GM12872 (cell line): ENCODE data around the gene RAX2.
A peak's percentile ranks its signal among the peaks of the same experiment; 100 is the strongest.

ENCODE experiments used
- CTCF ChIP-seq: IDR thresholded peaks from 3 replicates; pipeline ENCODE4 v1.5.1; 2011; ENCODE audit warnings: low read depth, mild to moderate bottlenecking, low read length, moderate library complexity; ENCODE audit not compliant: insufficient read depth

RAX2 gene

DNA sequence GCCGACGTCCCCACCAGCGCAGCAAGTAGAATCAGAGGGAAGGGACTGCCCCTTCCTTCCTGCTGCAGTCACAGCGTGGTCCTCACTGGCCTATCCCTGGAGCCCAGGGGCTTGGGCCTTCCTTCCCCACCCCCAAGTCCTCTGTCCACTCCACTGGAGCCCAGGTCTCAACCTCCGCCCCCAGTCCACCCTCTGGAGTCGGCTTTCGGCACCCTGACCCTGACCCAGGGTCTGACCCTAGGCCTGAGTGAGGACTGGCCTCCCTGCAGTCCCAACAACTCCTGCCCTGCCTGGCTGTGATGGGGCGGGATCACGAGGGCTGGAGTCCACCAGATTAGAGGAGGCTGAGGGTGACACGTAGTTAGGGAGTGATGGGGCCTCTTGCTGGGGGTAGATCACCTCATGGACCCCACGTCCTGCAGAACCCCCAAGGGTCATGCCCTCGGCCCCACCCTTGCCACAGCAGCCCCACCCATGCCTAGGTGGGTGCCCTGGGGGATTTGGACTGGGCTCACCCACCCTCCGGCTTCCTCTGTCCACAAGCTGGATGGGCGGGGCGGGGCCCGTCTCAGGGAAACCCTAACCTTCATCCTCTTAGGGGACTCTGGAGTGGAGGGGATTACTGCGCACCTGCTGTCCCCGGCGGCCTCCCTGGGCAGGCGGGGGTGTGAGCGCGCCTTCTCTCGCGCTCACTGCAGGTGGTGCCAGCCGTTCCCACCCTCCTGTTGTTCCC lies 3.8 kb downstream of the RAX2 start:
- no peak for TF ChIP-seq CTCF

- no peak for TF ChIP-seq CTCF
Observed at GRCh38 chr19:3767050-3767449, 5.0 kb downstream of the RAX2 start.

DNA sequence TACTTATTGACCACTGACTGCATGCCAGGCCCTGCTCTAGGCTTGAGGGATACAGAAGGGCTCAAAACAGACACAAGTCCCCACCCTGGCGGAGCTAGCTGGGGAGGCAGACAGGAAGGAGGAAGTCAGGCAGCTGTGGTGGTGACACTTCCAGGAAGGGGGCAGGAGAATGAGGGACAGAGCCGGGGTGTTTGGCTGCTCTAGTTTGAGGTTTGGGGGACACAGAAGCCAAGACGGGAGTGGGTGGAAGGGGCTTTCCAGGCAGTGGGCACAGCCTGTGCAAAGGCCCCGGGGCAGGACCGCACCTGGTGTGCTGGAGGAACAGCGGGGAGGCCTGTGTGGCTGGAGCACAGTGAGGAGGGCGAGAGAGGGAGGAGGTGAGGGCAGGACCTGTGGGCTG lies 5.5 kb downstream of the RAX2 start:
- no peak for TF ChIP-seq CTCF

GRCh38 chr19:3765121-3765520 lies 6.9 kb downstream of the RAX2 start:
- TF ChIP-seq CTCF = no peak

DNA sequence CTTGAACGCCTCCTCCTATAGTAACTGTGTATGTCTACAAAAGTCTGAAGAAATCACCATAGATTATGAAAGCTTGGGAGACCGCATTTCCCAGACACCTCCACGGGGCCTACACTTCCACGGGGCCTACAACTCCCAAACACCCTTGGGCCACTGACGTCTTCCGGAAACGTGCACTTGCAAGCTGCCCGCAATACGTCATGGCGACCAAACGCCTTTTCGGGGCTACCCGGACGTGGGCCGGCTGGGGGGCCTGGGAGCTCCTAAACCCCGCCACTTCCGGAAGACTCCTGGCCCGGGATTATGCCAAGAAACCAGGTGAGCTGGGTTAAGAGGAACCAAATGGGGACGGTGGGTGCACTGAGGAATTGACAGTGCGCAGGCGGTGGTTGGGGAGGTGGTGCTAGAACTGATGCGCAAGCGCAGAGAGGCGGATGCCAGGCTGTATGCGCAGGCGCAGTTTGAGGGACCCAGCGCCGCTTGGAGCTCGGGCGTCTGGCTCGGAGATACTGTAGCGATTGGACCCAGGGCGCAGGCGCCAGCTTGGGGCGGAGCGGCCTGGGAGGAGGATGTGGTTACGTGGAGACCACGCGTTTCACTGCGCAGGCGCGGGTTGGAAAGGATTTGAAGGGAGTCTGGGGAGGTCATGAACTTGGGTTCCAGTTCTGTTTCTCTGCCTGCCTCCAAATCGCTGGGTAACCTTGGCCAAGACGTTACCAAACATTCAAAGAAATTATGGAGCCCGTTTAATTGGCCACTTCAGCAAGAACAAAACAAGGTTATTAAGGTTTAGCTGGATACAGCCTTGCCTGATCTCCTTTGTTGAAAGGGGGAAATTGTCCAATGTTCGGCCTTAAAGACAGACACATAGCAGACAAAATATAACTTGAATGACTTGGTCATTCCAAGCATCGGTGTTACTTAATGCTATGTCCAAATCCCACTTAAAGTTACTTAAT lies 9.2 kb downstream of the RAX2 start, which contains the start of gene MRPL54:
Gene MRPL54, plus strand, starts transcription at position 182 of the 959 bp plus-strand sequence. Its CDS starts 19 bp downstream, at position 201.
- no peak for TF ChIP-seq CTCF

DNA sequence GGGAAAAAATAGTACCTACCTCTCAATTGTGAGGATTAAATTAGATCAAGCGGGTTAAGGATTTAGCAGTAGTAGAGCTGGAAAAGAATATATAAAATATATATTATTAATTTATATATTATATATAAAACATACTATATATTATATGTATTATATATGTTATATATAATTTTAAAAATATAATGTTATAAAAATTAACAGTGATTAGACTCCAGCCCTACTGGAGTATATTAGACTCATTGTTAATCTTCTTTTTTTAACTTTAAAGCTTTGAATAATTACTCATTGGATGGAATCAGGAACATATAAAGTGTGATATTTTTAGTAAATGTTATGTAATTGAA lies 9.9 kb downstream of the RAX2 start:
- TF ChIP-seq CTCF = no peak

DNA sequence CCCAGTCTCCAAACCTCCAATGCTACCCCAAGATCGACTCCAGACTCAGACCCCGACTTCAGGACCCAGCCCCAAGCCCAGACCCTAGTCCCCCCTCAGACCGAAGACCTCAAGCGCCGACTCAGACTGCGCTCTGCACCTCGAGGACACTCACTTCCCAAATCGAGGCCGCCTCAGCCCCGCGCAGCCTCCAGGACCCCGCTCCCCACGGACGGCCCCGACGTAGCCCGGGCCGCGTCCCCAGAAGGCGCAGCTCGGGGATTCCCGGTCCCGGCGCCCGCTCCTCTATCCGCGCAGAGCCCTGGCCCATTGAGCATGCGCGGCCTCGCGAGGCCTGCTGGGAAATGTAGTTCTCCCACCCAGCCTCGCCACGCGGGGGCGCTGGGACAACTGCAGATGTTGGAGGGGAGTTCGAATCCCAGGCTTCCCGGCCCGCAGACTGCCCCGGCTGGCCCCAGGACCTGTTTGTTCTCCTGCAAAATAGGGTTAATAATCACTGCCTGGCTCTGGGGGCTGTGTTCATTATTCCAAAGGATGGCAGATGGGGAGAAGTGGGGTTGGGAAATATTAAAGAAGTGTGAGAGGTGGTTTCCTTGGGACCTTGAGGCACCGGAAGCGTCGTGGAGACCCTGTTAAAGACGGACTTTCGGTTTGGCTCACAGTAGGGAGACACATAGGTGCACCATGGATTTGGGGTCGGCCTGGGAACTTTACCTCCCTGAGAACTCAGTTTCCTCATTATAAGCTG lies 10.5 kb downstream of the RAX2 start, which contains the start of gene APBA3:
Gene APBA3, minus strand, starts transcription at position 311 of the 748 bp plus-strand sequence. CDS start 1,428 bp downstream, outside the sequence.
- peak; percentile 71 for TF ChIP-seq CTCF
